ENCODE data around the gene ARID3C.
A peak's percentile ranks its signal among the peaks of the same experiment; 100 is the strongest.

- peak; percentile 97 to 98 for TF ChIP-seq CTCF (conservative IDR thresholded peaks at IDR 0.05; ENCODE audit: low read depth in 2 of 2)
- TF ChIP-seq NANOG (IDR thresholded peaks at IDR 0.05; ENCODE audit: borderline replicate concordance) = no peak
These were observed 35.6 kb upstream of the ARID3C start for GRCh38 chr9:34664281-34665066.

Data from GM23338 (cell line).